HEK293 (cell line): ENCODE measurements around the gene CYP4Z1.
"Not testable (repeated sequence)": the region's sequence is repeated elsewhere in the genome, so short reads cannot be mapped to it uniquely, and the experiment has no call there.

ENCODE experiments used
- CTCF ChIP-seq: fragments of 450-650 bp; formaldehyde crosslinking; IDR thresholded peaks from 2 replicates; pipeline ENCODE4 v1.5.1; 2016; ENCODE audit warnings: missing biosample characterization, missing genetic modification characterization
- PRDM4 ChIP-seq: fragments of 450-650 bp; formaldehyde crosslinking; IDR thresholded peaks from 2 replicates; pipeline ENCODE4 v1.5.1; 2017; ENCODE audit warnings: missing biosample characterization, missing genetic modification characterization

- not testable (repeated sequence) for TF ChIP-seq CTCF (tag by site-specific recombination); PRDM4
Measured at GRCh38 chr1:47121039-47121438, 54.0 kb downstream of the CYP4Z1 start.
